ENCODE results near the gene CCDC27.

Gene CCDC27

DNA sequence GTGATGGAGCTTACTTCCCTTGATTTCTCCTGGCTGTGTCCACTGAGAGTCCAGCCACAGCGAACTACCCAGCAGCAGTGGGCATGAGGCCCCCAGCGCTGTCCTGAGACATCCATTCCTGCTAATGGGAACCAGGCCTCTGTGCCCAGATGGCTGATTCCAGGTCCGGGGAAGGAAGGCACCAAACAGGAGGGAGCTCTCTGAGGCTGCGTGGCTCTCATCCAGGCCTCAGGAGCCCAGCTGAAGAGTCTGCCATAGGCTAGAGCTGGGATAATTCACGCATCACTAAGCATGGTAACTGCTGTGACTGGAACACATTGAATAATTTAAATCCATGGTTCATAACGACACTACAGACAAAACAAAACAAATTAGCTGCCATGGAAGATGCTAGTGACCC is 68.8 kb downstream of the CCDC27 start:
- no peaks in the 10 kb centered on the region for H3K9me3 Mint-ChIP-seq
- H3K4me3 Mint-ChIP-seq, result no peak overlapping the region
- DNase-seq (no peak), ATAC-seq (no peak)
- peak overlapping the region; percentile 31 to 69 for H3K27ac Mint-ChIP-seq
- H3K4me1 Mint-ChIP-seq, result no peaks in the 10 kb centered on the region
- no peaks in the 10 kb centered on the region for H3K27me3 Mint-ChIP-seq

Data from stimulated activated naive CD8-positive, alpha-beta T cell treated with anti-CD3 and anti-CD28 coated beads, Interleukin-15, amount 100 ng/mL, for 72 hours (primary cell).